ENCODE data around the gene NRN1.
A peak's percentile ranks its signal among the peaks of the same experiment; 100 is the strongest.
"Not testable (repeated sequence)": the region's sequence is repeated elsewhere in the genome, so short reads cannot be mapped to it uniquely, and the experiment has no call there.

NRN1 gene

DNA sequence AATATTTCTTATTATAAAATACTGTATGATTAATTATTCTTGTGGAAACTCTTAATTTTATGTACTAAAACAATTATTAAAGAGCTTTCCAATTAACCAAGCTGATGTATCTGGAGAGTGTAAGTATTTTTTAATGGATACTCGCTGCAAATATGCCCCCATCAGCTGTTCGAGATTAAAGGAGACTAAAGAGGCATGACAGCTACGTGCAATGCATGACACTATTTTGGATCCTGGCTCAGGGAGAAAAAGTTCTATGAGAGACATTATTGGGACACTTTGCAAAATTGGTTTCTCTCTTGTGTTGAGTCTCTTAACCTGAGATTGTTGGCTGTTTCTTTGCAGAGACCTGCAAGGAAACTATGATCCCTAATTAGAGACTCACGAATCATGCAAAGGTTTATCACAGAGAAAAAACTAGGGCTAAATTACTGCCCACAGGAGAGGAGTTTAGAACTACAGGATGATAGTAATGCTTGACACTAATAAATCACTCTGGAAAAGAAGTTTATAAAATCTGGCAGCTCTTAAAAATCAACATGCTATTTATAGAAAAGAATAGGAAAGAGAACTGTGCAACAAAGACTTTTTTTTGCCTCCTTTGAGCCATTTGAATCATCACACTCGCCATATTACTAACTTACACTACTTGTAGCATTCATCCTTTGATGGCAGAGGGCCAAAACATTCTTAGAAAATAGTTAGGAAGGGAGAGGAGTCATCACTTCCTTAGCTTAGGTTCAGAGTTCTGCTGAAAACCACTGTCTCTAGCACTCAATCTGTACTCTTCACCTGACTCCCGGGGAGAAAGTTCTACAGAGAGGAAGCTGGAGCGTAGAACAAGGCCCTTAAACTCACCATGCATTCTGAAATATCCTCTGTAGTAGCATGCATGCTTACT is 25.3 kb downstream of the NRN1 start:
- DNase-seq (ENCODE audit: low read depth), result no peak

DNA sequence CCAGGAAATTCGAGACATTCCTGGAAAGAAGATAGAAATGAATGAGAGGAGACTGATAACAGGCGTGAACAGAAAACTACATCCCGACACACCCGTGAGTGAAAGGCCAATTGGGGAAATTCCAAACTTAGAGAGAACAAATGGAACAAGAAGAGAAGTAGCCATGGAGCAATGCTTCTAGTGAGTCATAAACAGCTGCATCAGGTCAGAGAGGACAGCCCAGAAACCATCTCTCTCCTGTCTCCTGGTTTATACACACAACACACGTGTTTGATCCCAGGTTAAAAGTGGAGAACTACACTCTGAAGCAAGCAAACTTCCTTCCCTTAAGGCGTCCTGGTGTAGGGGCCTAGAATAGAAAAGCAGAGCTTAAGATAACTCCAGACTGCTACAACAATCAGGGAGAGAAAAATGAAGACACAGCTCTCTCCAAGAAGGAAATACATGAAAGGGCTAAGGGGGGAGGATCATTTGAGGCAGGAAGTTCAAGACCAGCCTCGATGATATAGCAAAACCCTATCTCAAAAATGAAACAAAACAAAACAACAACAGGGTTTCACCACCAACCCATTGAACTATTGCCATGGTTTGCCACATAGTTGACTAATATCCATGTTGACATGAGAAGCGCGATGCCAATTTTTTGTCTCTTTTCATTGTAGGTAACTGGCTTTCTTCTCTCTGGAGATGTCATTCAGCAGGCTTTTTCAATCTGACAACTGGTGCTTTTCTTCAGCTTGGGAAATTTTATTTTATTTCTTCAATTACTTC is 26.9 kb downstream of the NRN1 start:
- no peak for DNase-seq (ENCODE audit: low read depth)

DNA sequence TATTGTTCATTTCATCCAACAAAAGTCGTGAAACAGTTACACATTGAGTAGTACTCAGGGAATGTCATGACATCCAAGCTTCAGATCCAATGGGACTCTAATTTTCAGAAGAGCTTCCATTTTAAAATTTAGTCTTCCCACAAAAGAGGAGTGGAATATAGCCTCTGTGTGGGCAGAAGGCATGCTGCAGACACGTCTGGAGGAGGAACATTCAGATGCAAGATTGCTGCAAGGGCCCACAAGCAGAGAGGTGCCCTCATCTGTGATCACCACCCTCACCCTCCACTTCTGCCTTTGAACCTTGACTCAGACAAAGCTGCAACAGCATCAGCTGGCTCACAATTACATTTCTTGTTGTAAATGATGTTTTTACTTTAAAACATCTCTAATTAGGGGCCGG is 29.9 kb downstream of the NRN1 start:
- no peak for DNase-seq (ENCODE audit: low read depth)

DNA sequence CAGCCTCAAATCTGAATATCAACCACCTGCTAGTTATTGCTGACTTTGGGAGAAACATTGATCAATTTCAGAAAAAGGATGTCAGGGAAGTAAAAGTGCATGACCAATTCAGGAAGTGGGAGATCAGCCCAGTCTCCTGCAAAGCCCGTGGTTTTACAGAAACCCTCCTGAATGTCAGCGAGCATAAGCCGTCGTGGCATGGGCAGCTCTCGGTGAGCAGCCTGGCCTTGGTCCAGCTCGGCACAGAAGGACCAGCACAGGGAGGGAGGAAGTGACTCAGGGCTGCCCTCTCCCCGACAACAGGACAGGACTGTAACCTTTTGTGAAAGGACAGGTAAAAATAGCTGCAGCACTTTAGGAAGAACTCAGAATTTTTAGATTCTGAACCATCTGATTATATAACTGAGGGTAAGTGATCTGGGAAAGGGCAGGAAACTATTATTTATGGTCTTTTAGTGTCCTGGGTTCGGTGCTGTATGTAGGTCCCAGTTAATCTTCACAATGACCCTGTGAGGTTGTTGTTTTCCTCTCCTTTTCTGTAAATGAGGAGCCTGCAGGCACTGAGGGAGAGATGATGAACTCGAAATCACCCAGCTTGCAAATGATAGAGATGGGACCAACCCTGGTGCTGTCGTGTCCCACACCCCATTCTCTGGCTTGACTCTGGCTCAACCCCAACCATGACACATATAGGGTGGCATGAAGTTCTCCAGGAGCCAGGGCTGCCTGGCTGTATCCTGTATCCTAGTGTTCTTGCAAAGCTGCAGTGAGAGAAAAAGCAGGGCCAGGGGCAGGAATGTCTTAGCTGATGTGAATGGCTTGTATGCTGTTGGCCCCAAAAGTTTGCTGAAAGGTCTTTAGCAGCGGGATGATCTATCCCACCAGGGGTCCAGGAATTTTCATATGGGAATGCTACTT is 37.6 kb downstream of the NRN1 start:
- DNase-seq (ENCODE audit: low read depth), result no peak

DNA sequence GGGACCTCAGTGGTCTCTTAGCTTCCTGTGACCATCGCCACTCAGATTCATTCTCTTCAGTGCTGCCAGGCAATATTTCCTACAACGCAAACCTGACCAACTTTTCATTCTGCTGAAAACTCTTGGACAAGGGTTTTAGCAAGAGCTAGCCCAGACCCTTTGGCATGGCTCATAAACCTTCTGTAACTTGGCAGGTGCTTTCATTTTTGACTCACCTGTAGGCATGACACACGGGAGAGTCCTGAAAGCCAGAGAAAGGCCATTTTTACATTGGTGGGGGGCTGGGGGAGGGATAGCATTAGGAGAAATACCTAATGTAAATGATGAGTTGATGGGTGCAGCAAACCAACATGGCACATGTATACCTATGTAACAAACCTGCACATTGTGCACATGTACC is 38.7 kb downstream of the NRN1 start:
- DNase-seq (ENCODE audit: low read depth), result not testable (repeated sequence)

DNA sequence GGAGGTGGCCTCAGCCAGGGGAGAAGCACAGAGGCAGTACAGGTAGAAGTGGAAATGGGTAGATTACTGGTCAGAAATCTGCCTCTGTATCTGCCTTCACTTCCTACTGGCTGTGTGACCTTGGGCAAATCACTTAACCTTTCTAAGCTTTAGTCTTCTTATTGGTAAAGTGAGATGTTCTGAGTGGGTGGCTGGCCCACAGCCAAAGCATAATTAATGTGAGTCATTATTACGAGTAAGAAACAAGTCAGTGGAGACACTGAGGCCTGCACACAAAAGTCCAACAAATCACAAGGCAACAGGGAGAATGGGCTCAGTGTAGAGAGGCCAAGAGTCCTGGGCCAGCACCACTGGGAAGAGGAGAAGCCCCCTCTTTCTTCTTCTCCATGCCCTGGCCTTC is 39.1 kb downstream of the NRN1 start:
- DNase-seq (ENCODE audit: low read depth), result no peak

DNA sequence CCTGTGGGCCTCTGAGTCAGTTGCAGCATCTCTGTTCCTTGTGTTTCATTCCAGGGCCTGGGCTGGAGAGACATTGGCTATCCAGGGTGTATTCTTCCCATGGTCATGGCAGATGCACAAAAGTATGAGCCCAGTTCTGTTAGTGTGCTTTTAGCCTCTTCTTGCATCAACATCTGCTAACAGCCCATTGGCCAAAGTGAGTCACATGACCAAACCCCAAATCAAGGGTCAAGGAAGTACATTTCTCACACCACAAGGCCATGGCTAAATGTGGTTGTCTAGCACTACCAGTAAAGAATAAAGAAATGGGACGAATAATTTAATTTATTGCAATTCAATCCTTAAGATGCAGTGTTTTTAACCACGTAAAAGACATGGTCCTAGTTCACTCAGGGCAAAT is 43.9 kb downstream of the NRN1 start:
- DNase-seq (ENCODE audit: low read depth), result peak; percentile 12

DNA sequence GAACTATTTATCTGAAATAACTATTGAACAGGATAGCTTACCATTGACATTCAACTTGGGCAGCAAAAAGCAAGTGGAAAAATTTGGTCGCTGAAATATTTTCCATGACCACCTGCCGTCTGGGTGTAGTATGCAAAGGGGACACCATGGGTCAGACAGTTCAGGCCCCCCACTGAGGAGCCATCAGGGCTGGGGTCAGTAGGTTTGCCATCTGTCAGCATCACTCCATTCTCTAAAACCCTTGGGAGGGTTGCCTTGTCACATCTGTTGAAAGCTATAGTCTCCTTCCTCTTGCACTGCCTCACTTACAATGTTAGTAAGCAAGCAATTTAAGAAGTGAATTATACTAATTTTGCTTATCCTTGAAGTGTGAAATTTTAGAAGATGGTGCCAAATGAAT is 44.9 kb downstream of the NRN1 start:
- no peak for DNase-seq (ENCODE audit: low read depth)

DNA sequence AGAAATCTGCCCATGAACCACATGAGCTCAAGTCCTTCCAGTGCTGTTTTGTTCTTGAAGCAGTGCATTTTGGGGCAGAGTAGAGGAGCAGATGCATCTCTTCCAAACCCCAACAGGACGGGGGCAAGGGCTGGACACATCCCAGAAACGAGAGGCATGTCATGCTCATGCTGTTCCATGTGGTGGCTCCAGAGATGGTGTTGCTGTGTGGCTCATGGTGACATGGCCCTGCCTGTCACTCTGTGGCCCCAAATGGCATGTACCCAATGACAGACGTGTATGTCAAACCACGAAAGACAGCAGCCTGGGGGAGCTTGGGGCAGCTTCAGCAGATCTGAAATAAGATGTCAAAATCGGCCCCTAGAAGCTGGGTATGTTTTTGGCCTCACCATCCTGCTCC is 46.3 kb downstream of the NRN1 start:
- DNase-seq (ENCODE audit: low read depth), result no peak

DNA sequence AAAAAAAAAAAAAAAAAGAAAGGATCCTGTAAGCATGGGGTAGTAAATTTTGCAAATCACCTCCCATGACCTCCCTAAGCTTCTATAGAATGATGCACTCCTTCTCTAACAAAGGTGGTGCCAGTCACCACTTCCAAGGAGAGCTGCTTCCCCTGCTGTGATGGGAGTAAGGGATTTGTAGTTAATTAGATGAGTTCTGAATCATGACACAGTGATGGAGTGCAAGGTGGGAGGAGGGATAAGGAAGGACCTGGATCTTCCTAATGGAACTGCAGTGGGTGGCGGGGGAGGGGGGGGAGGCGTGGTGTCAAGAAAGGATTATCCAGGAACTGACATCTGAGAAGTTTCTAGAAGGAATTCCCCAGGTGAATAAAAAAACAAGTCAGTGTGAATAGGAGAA is 47.8 kb downstream of the NRN1 start:
- DNase-seq (ENCODE audit: low read depth), result no peak

DNA sequence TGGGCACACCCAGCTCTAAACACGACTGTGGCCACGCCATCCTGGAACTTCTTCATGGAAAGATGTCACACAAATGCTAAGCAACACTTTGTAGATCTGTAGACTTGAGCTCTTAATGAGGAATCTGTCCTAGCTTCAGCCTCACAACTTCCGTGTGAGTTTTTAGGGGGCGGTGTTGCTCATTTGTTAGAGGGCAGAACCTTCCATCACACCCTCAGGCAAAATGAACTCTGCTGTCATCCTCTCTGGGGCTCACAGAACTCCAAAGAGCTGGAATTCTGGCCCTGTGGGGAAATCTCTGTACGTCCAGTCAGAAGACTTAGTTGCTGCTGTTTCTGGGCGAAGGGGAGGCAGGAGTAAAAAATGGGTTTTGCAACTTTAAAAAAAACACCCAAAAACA is 49.8 kb downstream of the NRN1 start:
- no peak for DNase-seq (ENCODE audit: low read depth)

DNA sequence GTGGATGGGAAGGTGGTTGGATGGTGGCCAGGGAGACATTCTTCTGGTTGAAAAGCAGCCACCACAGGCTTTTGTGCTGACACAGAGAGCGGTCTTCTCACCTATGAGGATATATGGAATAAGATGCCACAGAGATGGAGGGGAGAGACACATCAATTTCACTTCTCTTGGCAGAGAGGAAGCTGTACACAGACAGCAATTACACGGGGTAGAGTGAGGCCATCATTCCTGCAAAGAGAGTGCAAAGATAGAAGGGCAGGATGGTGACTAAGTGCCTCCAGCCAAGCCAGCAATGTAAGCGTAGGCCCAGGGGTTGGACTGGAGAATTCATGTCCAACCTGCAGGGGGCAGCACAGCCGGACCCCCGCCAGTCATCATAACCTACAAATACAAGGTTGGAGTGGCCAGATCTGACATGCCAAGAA is 56.4 kb downstream of the NRN1 start:
- DNase-seq (ENCODE audit: low read depth), result no peak

Measured in CMK (cell line).